Mucosa of descending colon (tissue), 3 donors: Measurements from ENCODE around the gene LMTK3. TPM values are rescaled to one million over a fixed set of nuclear protein-coding genes. Genes with fewer than 3 reads are reported as not detected.

Source experiments
- ATAC-seq: fragments of 200-7000 bp; cut with Tn5 transposase; one replicate; pipeline ENCODE4 v1.9.1; 2020; ENCODE audit warnings: mild to moderate bottlenecking, moderate library complexity
- DNase-seq, 3 donors: peaks; one replicate each; pipeline ENCODE4 v3.0.0-alpha.2; 2020
- H3K36me3 ChIP-seq: fragments of 200-600 bp; one replicate; pipeline ENCODE4 v1.8.0; 2021; ENCODE audit warnings: low read depth, mild to moderate bottlenecking
- H3K4me1 ChIP-seq: fragments of 200-600 bp; one replicate; pipeline ENCODE4 v1.8.0; 2021; ENCODE audit warnings: low read depth, mild to moderate bottlenecking
- H3K4me3 ChIP-seq: fragments of 200-600 bp; one replicate; pipeline ENCODE4 v1.8.0; 2021; ENCODE audit warnings: mild to moderate bottlenecking
- H3K9me3 ChIP-seq: fragments of 200-600 bp; one replicate; pipeline ENCODE4 v1.8.0; 2021; ENCODE audit warnings: mild to moderate bottlenecking
- intact Hi-C, 2 donors: fragments of 100-400 bp; cut with DNase I in 1 of 2; cut with micrococcal nuclease in 1 of 2; formaldehyde crosslinking; loops; one replicate each; pipeline versions ENCODE4 v1.11.0 to v1.11.1; 2022; cut with DNase I, micrococcal nuclease
- total RNA-seq, 3 donors: library from RNA; stranded (reverse); fragmentation: NEBNext Ultra II Directional in 2 of 3; extraction: Animal tissue kit (Norgen Biotek cat#: 25700) in 2 of 3; gene quantifications; one replicate each; pipeline versions ENCODE4 v1.2.1 to v1.2.4, GENCODE V29; 2021 to 2023
- TF ChIP-seq, protein P1 (sequence below): fragments of 200-600 bp; IDR thresholded peaks from one replicate; pipeline ENCODE4 v1.8.0; 2022; ENCODE audit warnings: antibody characterized with exemption, mild to moderate bottlenecking
- donor health status: DM: no; HTN: no; CAD: no; lungs with moderate emphysema.
- donor health status: DM: no; HTN: no; CAD: no.
- donor health status: DM: no; HTN: yes; CAD: no.

LMTK3 gene
- total RNA-seq, 3 donors from 2014 or later: 0.48 to 2.6 (median 1.3) TPM

DNA sequence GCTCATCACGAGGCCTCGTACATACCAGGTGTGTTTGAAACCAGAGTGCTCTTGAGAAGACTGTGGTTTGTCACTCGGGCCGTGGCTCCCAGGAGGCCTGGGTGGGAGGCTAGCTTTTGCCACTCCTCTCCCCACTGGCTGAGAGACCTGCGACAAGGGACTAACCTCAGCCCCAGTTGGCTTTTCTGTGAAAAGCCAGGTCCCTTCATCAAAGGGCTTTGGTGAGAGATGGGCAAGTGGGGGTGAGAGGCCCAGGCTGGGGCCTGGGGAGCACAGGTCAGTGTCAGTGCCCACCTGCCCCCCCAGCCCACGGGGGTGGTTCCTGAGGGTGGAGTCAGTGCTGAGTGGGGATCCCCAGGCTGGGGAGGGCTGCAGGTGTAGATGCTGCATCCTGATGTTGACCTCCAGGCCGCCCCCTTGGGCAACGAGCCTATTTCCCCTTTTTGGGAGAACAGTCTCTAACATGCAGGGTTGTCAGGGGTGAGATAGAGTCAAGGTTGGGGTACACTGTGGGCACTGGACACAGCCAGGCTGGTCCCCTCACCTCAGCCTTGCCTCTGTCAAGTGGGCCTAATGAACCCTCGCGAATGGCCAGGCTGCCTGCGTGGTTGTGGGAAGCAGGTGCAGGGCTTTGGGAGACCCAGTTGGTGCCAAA is 55.6 kb downstream of the LMTK3 start:
- no peaks in the 10 kb centered on the region for H3K36me3 ChIP-seq
- intact Hi-C loops: no loop called here
- ATAC-seq: no peak

DNA sequence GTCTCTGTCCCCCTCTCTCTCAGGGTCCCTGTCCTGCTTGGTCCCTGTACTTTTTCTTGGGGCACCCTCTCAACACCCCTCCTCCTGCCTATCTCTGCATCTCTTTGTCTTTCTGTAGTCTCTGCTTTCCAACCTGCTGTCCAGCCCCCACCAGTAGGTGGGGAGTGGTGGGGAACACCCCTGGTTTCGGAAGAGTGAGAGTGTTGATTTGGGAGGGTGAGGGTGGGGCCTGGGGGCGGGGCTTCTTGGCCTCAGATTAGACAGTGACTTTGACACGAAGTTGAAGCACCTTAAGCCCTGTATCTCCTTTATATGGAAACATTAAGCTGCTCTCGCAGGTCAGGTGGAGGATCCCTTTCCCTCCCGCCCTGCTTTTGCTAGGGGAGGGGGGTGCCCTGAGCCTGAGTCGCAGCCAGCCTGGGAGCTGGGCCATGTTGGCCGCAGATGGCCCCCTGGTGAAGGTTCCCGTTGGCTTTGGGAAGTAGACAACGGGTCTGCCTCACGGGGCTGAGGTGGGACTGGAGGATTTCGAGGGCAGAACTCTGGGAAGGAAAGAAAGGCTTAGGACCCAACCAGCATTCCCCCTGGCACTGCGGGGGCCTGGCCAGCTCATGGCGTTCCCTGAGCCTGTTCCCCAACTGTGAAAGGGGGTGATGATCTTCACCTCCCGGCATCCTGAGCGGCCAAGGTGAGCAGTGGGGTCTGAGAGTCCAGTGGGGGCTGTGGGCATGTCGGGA is 56.3 kb downstream of the LMTK3 start, which contains the start of gene KCNJ14:
KCNJ14 (plus strand) TSS at position 404 of the 737 bp plus-strand sequence. CDS start 6,151 bp downstream, outside the sequence.
- no peak within 1 kb of the TSS for H3K4me3 ChIP-seq
- TF ChIP-seq, protein P1, sequence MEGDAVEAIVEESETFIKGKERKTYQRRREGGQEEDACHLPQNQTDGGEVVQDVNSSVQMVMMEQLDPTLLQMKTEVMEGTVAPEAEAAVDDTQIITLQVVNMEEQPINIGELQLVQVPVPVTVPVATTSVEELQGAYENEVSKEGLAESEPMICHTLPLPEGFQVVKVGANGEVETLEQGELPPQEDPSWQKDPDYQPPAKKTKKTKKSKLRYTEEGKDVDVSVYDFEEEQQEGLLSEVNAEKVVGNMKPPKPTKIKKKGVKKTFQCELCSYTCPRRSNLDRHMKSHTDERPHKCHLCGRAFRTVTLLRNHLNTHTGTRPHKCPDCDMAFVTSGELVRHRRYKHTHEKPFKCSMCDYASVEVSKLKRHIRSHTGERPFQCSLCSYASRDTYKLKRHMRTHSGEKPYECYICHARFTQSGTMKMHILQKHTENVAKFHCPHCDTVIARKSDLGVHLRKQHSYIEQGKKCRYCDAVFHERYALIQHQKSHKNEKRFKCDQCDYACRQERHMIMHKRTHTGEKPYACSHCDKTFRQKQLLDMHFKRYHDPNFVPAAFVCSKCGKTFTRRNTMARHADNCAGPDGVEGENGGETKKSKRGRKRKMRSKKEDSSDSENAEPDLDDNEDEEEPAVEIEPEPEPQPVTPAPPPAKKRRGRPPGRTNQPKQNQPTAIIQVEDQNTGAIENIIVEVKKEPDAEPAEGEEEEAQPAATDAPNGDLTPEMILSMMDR: no peak
- H3K36me3 ChIP-seq: no peaks in the 10 kb centered on the region
- ATAC-seq: no peak
- peaks cover 2% of the 10 kb centered on the region for H3K4me1 ChIP-seq
- no peaks in the 10 kb centered on the region for H3K9me3 ChIP-seq
- no peak for DNase-seq
- intact Hi-C loops: no loop called here

More for the DNA sequence above, 55.6 kb downstream of the LMTK3 start:
- TF ChIP-seq, protein P1: no peak
- Histone ChIP-seq H3K4me1 (peaks cover 2% of the 10 kb centered on the region), H3K4me3 (no peak overlapping the region), H3K9me3 (no peaks in the 10 kb centered on the region)
- no peak for DNase-seq

DNA sequence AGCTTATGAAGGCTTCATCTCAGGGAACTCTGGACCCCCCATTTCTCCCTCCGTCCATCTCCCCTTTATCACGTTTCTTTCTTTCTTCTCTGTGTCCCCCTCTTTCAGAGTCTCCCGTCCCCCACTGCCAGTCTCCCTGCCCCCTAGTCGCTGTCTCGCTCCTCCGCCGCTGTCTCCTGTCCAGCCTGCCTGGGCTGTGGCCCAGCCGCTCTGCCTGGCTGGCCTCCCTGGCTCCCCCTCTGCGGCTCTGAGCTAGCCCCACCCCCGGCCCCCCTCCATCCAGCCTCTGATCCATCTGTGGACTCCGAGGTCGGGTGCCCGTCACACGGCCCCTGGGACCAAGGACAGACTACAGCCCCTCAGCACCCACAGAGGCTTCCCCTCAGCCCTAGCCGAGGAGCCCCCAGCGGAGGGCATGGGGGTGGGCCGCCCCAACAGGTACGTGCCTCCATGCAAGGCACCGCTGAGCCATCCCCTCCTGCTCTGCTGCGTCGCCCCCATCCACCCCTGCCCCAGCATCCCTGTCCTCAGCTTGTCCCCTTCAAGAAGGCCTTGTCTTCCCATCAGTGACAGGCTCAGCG is 57.4 kb downstream of the LMTK3 start:
- H3K4me1 ChIP-seq: peaks cover 2% of the 10 kb centered on the region
- no peak overlapping the region for H3K4me3 ChIP-seq
- intact Hi-C loops: no loop called here
- ATAC-seq: no peak
- no peak for DNase-seq
- TF ChIP-seq, protein P1: no peak
- H3K9me3 ChIP-seq: no peaks in the 10 kb centered on the region
- no peaks in the 10 kb centered on the region for H3K36me3 ChIP-seq

DNA sequence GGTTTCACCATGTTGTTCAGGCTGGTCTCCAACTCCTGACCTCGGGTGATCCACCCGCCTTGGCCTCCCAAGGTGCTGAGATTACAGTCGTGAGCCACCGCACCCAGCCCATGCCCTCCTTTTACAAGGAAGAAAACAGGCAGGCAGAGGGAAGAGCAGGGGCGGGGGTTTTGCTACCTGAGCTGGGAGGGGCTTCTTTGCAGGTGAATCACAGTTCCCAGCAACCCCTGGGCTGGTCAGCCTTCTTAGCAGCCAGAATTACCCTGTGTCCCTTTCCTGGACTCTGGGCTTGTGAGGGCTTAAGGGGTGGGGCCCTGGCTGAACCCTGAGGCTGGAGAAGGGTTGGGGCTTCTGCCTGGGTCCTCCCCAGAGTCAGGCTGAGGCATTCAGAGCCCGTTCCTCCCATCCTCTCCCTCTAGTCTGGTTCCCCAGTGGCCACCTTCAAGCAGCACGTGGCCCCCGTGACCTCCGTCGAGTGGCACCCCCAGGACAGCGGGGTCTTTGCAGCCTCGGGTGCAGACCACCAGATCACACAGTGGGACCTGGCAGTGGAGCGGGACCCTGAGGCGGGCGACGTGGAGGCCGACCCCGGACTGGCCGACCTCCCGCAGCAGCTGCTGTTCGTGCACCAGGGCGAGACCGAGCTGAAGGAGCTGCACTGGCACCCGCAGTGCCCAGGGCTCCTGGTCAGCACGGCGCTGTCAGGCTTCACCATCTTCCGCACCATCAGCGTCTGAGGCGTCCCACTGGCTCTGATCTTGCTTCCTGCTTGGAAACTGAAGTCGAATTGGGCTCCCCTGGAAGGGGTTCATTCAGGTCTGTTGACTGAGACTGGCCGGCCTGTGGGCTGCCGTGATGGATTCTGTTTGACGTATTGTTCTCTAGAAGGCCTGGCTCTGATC is 59.1 kb downstream of the LMTK3 start:
- ATAC-seq (peak; percentile 89), DNase-seq (peak in 2 of 3 donors; percentile 56 to 69)
- TF ChIP-seq, protein P1: no peak
- Histone ChIP-seq H3K4me1 (peaks cover 2% of the 10 kb centered on the region), H3K4me3 (no peak overlapping the region), H3K9me3 (no peaks in the 10 kb centered on the region), H3K36me3 (no peaks in the 10 kb centered on the region)
- intact Hi-C loops: no loop called here

DNA sequence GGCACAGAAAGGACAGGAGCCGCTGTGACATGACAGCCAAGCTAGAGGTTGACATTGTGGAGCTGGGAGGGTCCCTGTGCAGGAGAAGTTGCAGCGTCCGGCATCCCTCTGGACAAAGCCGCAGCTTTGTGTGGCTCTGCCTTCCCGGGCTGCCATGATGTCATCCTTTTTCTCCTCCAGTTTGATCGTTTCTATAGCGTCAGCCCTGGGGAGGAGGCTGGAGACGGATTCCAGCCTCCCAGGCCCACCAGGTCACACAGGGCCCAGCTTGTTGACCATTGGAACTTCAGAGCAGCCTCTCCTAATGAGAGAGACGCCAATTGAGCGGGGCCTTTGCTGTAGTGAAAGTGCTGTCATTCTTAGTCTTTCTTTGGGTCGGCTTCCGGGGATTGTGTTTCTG is 60.0 kb downstream of the LMTK3 start:
- Histone ChIP-seq H3K36me3 (no peaks in the 10 kb centered on the region), H3K4me3 (no peak overlapping the region), H3K9me3 (no peaks in the 10 kb centered on the region), H3K4me1 (peaks cover 8% of the 10 kb centered on the region)
- ATAC-seq: no peak
- intact Hi-C loops: no loop called here
- DNase-seq: no peak
- TF ChIP-seq, protein P1: no peak
